Large intestine (tissue), 3 donors: ENCODE results near the gene IPO11. TPM values are rescaled to one million over a fixed set of nuclear protein-coding genes. Genes with fewer than 3 reads are reported as not detected.

Source experiments
- DNase-seq, 2 donors: peaks; one replicate each; pipeline versions ENCODE4 v3.0.0 to v3.0.0-alpha.2; 2013
- H3K27ac ChIP-seq: one replicate; pipeline ENCODE4 v1.5.1; 2013; ENCODE audit warnings: low read length
- H3K27me3 ChIP-seq: 2 replicates; pipeline ENCODE4 v1.6.1; 2013; ENCODE audit warnings: low read length; ENCODE audit not compliant: control insufficient read depth, insufficient read depth
- H3K36me3 ChIP-seq: 2 replicates; pipeline ENCODE4 v1.6.1; 2013; ENCODE audit warnings: low read length; ENCODE audit not compliant: control insufficient read depth, insufficient read depth
- H3K4me1 ChIP-seq: one replicate; pipeline ENCODE4 v1.6.1; 2013; ENCODE audit warnings: low read length; ENCODE audit not compliant: control insufficient read depth, insufficient read depth
- H3K4me3 ChIP-seq: one replicate; pipeline ENCODE4 v1.5.1; 2013; ENCODE audit warnings: low read length
- H3K9me3 ChIP-seq: one replicate; pipeline ENCODE4 v1.6.1; 2013; ENCODE audit warnings: mild to moderate bottlenecking, low read depth, low read length, moderate library complexity; ENCODE audit not compliant: control insufficient read depth
- WGBS: methylation state at CpG from one replicate; pipeline ENCODE4 v1.1.5; 2013; ENCODE audit warnings: low lambda C conversion rate; ENCODE audit not compliant: insufficient coverage; 5-methylcytosine and 5-hydroxymethylcytosine counted together
- polyA plus RNA-seq: library from polyadenylated mRNA; unstranded; fragments of 120-200 nt; gene quantifications from one replicate; pipeline ENCODE4 v1.2.1, GENCODE V29; 2013

IPO11 gene
- polyA plus RNA-seq, 1 donor = 20.9 TPM

DNA sequence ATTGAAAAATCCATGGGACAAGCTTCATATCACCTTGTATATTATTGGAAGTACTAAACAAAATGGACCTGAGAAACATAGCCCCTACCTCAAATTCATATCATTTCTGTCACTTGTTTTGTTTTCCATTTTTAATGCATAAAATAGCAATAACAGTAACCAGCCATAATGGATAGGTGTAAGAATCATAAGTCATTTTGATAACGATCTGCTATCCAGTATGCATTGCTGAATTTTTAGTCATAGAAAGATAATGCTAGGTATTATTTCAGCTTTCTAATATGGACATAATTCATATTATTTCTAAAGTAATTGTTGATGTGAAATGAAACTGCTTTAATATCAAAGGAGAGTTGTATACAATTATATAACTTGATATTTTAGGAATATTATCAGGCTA lies 164.9 kb downstream of the IPO11 start:
- DNase-seq = no peak
- Histone ChIP-seq H3K9me3 (no peaks in the 10 kb centered on the region), H3K4me3 (no peak overlapping the region), H3K36me3 (peaks cover 5% of the 10 kb centered on the region), H3K4me1 (no peaks in the 10 kb centered on the region), H3K27me3 (no peaks in the 10 kb centered on the region), H3K27ac (no peak overlapping the region)
- WGBS = no CpG with 5 or more reads among the region's 1 CpG

- whole genome bisulfite sequencing = 57% methylated on average over 2 of the region's 4 CpGs
These were observed 166.0 kb downstream of the IPO11 start, which contains the start of gene LRRC70 for GRCh38 chr5:62578540-62578939. LRRC70 (plus strand) TSS chr5:62578819; CDS start chr5:62579439, 620 bp downstream.

GRCh38 chr5:62579761-62580160 lies 167.2 kb downstream of the IPO11 start:
- WGBS = no CpG with 5 or more reads among the region's 5 CpGs
- no peaks in the 10 kb centered on the region for H3K4me1 ChIP-seq
- H3K27ac ChIP-seq = no peak overlapping the region
- H3K9me3 ChIP-seq = no peaks in the 10 kb centered on the region
- DNase-seq = no peak
- peaks cover 5% of the 10 kb centered on the region for H3K36me3 ChIP-seq
- H3K27me3 ChIP-seq = no peaks in the 10 kb centered on the region
- no peak overlapping the region for H3K4me3 ChIP-seq

More at GRCh38 chr5:62578540-62578939, 166.0 kb downstream of the IPO11 start, which contains the start of gene LRRC70:
- peaks cover 5% of the 10 kb centered on the region for H3K36me3 ChIP-seq
- H3K4me1 ChIP-seq = no peaks in the 10 kb centered on the region
- no peak within 1 kb of the TSS for H3K4me3 ChIP-seq
- DNase-seq = no peak
- no peaks in the 10 kb centered on the region for H3K9me3 ChIP-seq
- no peak within 1 kb of the TSS for H3K27ac ChIP-seq
- no peaks in the 10 kb centered on the region for H3K27me3 ChIP-seq

DNA sequence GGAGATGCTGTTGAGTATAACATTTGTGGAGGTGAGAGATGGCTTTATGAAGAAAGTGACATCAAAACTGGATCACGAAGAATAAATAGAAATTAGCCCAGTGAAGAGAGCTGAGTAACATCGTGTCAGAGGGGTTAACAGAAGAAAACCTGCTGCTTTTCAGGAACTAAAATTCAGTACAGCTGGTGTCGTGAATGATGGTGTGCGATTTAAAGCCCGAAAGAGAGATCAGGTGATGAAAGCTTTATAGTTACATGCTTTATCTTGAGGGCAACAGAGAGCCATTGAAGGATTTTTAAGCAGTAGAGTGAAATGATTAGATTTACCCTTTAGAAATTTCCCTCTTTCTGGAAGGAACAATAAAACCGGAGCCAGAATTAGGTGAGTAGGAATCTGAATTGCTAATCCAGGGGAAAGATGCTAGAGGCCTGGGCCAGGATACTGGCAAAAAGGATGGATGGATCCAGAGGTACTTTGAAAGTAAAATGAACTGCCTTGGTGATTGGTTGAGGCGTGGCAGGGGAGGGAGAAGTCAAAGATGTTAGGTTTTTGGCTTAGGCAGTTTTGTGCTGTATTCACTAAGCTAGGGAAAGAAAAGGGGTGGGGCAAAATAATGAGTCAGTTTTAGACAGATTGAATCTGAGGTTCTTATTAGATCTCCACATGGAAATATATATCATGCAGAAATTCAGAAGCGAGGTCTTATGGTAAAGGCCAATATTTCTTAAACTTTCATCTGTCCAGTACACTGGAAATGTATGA lies 169.5 kb downstream of the IPO11 start:
- Histone ChIP-seq H3K4me1 (no peaks in the 10 kb centered on the region), H3K36me3 (peaks cover 3% of the 10 kb centered on the region)
- WGBS = 100% methylated on average over 3 of the region's 8 CpGs

GRCh38 chr5:62584391-62584790 lies 171.8 kb downstream of the IPO11 start:
- DNase-seq = no peak
- Histone ChIP-seq H3K27me3 (no peaks in the 10 kb centered on the region), H3K4me3 (no peak overlapping the region), H3K27ac (no peak overlapping the region), H3K4me1 (no peaks in the 10 kb centered on the region), H3K9me3 (no peaks in the 10 kb centered on the region), H3K36me3 (peaks cover 7% of the 10 kb centered on the region)
- WGBS = no CpG with 5 or more reads among the region's 3 CpGs

More for the DNA sequence above, 169.5 kb downstream of the IPO11 start:
- H3K27ac ChIP-seq = no peak overlapping the region
- no peak for DNase-seq
- H3K4me3 ChIP-seq = no peak overlapping the region
- no peaks in the 10 kb centered on the region for H3K9me3 ChIP-seq
- no peaks in the 10 kb centered on the region for H3K27me3 ChIP-seq

DNA sequence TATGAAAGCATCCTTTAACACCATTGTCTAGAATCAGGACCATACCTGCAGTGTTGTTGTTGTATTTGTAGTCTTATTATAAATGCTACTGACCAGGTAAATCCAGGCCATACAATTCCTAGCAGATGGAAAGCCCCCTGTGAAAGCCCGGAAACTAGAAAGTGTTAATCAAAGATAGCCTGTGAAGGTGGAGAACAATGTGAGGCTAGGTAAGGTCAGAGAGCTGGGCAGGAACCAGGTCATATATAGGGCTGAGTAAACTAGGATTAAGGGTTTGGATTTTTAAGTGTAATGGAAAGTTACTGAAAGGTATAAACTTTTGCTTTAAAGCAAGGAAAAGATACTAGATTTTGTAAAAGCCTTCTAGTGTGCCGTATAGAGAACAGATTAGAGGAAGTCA lies 172.7 kb downstream of the IPO11 start:
- no peaks in the 10 kb centered on the region for H3K9me3 ChIP-seq
- 86% methylated on average over 1 of the region's 2 CpGs for WGBS
- H3K27ac ChIP-seq = no peak overlapping the region

DNA sequence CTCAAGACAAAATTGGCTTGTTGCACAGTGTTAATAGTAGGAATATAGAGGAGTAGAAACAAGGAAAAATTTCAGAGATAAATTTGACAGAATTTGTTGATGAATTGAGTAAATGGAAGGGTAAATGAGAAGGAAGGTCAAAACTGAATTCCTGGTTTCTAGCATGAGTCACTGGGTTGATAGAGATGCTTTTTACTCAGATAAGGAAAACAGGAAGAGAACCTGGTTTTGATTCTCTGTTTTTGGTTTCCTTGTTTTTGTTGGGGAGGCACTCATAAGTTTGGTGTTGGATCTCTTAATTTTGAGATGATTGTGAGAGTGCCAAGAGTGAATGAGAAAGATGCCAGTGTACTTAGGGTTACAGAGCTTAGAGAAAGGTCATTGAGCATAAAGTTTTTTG lies 173.2 kb downstream of the IPO11 start:
- Histone ChIP-seq H3K27me3 (no peaks in the 10 kb centered on the region), H3K4me1 (no peaks in the 10 kb centered on the region), H3K27ac (no peak overlapping the region), H3K9me3 (no peaks in the 10 kb centered on the region), H3K4me3 (no peak overlapping the region), H3K36me3 (peaks cover 7% of the 10 kb centered on the region)
- DNase-seq = no peak

More for the DNA sequence above, 172.7 kb downstream of the IPO11 start:
- H3K4me3 ChIP-seq = no peak overlapping the region
- no peaks in the 10 kb centered on the region for H3K4me1 ChIP-seq
- no peak for DNase-seq
- H3K27me3 ChIP-seq = no peaks in the 10 kb centered on the region
- peaks cover 7% of the 10 kb centered on the region for H3K36me3 ChIP-seq

GRCh38 chr5:62587737-62588136 lies 175.2 kb downstream of the IPO11 start:
- no CpG with 5 or more reads among the region's 3 CpGs for WGBS
- H3K36me3 ChIP-seq = peaks cover 8% of the 10 kb centered on the region
- no peaks in the 10 kb centered on the region for H3K9me3 ChIP-seq
- no peaks in the 10 kb centered on the region for H3K27me3 ChIP-seq
- H3K4me1 ChIP-seq = no peaks in the 10 kb centered on the region
- no peak overlapping the region for H3K4me3 ChIP-seq
- no peak overlapping the region for H3K27ac ChIP-seq
- no peak for DNase-seq

- WGBS = 100% methylated on average over 1 of the region's 4 CpGs
- Histone ChIP-seq H3K36me3 (peaks cover 8% of the 10 kb centered on the region), H3K4me1 (no peaks in the 10 kb centered on the region), H3K27ac (no peak overlapping the region), H3K9me3 (no peaks in the 10 kb centered on the region), H3K4me3 (no peak overlapping the region), H3K27me3 (no peaks in the 10 kb centered on the region)
- DNase-seq = no peak
These were observed 176.1 kb downstream of the IPO11 start for GRCh38 chr5:62588668-62589067.

- DNase-seq = no peak
- Histone ChIP-seq H3K27me3 (no peaks in the 10 kb centered on the region), H3K27ac (no peak overlapping the region), H3K36me3 (peaks cover 8% of the 10 kb centered on the region), H3K4me1 (no peaks in the 10 kb centered on the region), H3K9me3 (no peaks in the 10 kb centered on the region), H3K4me3 (no peak overlapping the region)
- 100% methylated on average over 1 of the region's 2 CpGs for WGBS
These were observed 176.9 kb downstream of the IPO11 start for GRCh38 chr5:62589504-62589903.

- no peak for DNase-seq
- 95% methylated on average over 2 of the region's 2 CpGs for WGBS
- Histone ChIP-seq H3K27ac (no peak overlapping the region), H3K4me1 (no peaks in the 10 kb centered on the region), H3K27me3 (no peaks in the 10 kb centered on the region), H3K4me3 (no peak overlapping the region), H3K36me3 (peaks cover 11% of the 10 kb centered on the region), H3K9me3 (no peaks in the 10 kb centered on the region)
These were observed 177.8 kb downstream of the IPO11 start for GRCh38 chr5:62590387-62590786.
